HEK293 (cell line): ENCODE results near the gene NKAPL.

Experiments
- CTCF ChIA-PET: fragments of 350-600 bp; formaldehyde crosslinking; extraction: SDS; loops from one replicate; lab custom pipeline; 2021; ENCODE audit warnings: antibody characterized with exemption; lab: Yijun Ruan, JAX
- POLR2A ChIA-PET: fragments of 300-600 bp; formaldehyde crosslinking; extraction: SDS; loops from one replicate; lab custom pipeline; 2020; ENCODE audit warnings: antibody characterized with exemption, inconsistent platforms; lab: Yijun Ruan, JAX
- H3K27ac ChIP-seq: fragments of 200-500 bp; sonication (Bioruptor generic); 2 replicates; pipeline ENCODE4 v1.5.1; 2014; ENCODE audit warnings: low read depth, low read length, control low read depth, inconsistent platforms; ENCODE audit errors: extremely low read depth
- H3K36me3 ChIP-seq, 2 experiments: fragments of 200-500 bp in 1 of 2; sonication (Bioruptor generic) in 1 of 2; 1 replicate in 1 of 2; 2 replicates in 1 of 2; pipeline ENCODE4 v1.5.1; 2014 to 2017; ENCODE audit warnings: inconsistent platforms in 2 of 2, low read length in 2 of 2; ENCODE audit not compliant: control insufficient read depth in 2 of 2, insufficient read depth in 1 of 2
- H3K4me1 ChIP-seq: fragments of 200-500 bp; sonication (Bioruptor generic); 2 replicates; pipeline ENCODE4 v1.5.1; 2014; ENCODE audit warnings: mild to moderate bottlenecking, low read length, inconsistent platforms; ENCODE audit not compliant: control insufficient read depth, insufficient read depth
- H3K4me3 ChIP-seq: 2 replicates; pipeline ENCODE4 v1.5.1; 2011; ENCODE audit warnings: low read depth, mild to moderate bottlenecking, control low read depth, low read length, moderate library complexity
- H3K9me3 ChIP-seq: fragments of 200-500 bp; sonication (Bioruptor generic); 2 replicates; pipeline ENCODE4 v1.5.1; 2014; ENCODE audit warnings: low read depth, low read length, inconsistent platforms; ENCODE audit not compliant: control insufficient read depth, insufficient read depth
- AEBP2 ChIP-seq: fragments of 450-650 bp; formaldehyde crosslinking; IDR thresholded peaks from 2 replicates; pipeline ENCODE4 v1.5.1; 2016; ENCODE audit warnings: missing biosample characterization, missing genetic modification characterization, borderline replicate concordance
- HOXD13 ChIP-seq: sonication (generic); formaldehyde crosslinking; IDR thresholded peaks from 2 replicates; pipeline ENCODE4 v1.8.0; 2022; ENCODE audit warnings: missing genetic modification reagents, borderline replicate concordance
- KLF1 ChIP-seq: fragments of 450-650 bp; formaldehyde crosslinking; IDR thresholded peaks from 2 replicates; pipeline ENCODE4 v1.5.1; 2016; ENCODE audit warnings: missing biosample characterization, missing genetic modification characterization
- KLF9 ChIP-seq: fragments of 450-650 bp; formaldehyde crosslinking; IDR thresholded peaks from 2 replicates; pipeline ENCODE4 v1.5.1; 2016; ENCODE audit warnings: missing biosample characterization, missing genetic modification characterization, low read depth
- MZF1 ChIP-seq: fragments of 450-650 bp; formaldehyde crosslinking; IDR thresholded peaks from 2 replicates; pipeline ENCODE4 v1.5.1; 2017; ENCODE audit warnings: missing biosample characterization, missing genetic modification characterization, borderline replicate concordance
- OVOL3 ChIP-seq: fragments of 450-650 bp; formaldehyde crosslinking; IDR thresholded peaks from 2 replicates; pipeline ENCODE4 v1.5.1; 2016; ENCODE audit warnings: missing biosample characterization, missing genetic modification characterization
- PRDM1 ChIP-seq: fragments of 450-650 bp; formaldehyde crosslinking; IDR thresholded peaks from 2 replicates; pipeline ENCODE4; 2016; ENCODE audit warnings: missing biosample characterization, missing genetic modification characterization
- SCRT2 ChIP-seq: fragments of 450-650 bp; formaldehyde crosslinking; IDR thresholded peaks from 2 replicates; pipeline ENCODE4 v1.5.1; 2016; ENCODE audit warnings: missing biosample characterization, missing genetic modification characterization
- TRIM28 ChIP-seq: IDR thresholded peaks from 2 replicates; pipeline ENCODE4 v1.6.1; 2011; ENCODE audit warnings: low read length, control low read depth, borderline replicate concordance
- TSHZ1 ChIP-seq: fragments of 450-650 bp; formaldehyde crosslinking; IDR thresholded peaks from 2 replicates; pipeline ENCODE4 v1.5.1; 2016; ENCODE audit warnings: missing biosample characterization, missing genetic modification characterization, borderline replicate concordance
- YY1 ChIP-seq: fragments of 450-650 bp; formaldehyde crosslinking; IDR thresholded peaks from 2 replicates; pipeline ENCODE4 v1.5.1; 2018; ENCODE audit warnings: missing biosample characterization, missing genetic modification characterization
- YY2 ChIP-seq: fragments of 450-650 bp; formaldehyde crosslinking; IDR thresholded peaks from 2 replicates; pipeline ENCODE4 v1.5.1; 2016; ENCODE audit warnings: missing biosample characterization, missing genetic modification characterization
- ZBTB44 ChIP-seq: fragments of 450-650 bp; IDR thresholded peaks from 2 replicates; pipeline ENCODE4 v1.5.1; 2018; ENCODE audit warnings: missing biosample characterization, mild to moderate bottlenecking, missing genetic modification characterization
- ZNF148 ChIP-seq: fragments of 450-650 bp; formaldehyde crosslinking; IDR thresholded peaks from 2 replicates; pipeline ENCODE4 v1.5.0; 2017; ENCODE audit warnings: missing biosample characterization, missing genetic modification characterization, borderline replicate concordance
- ZNF155 ChIP-seq: fragments of 450-650 bp; formaldehyde crosslinking; IDR thresholded peaks from 2 replicates; pipeline ENCODE4 v1.5.1; 2016; ENCODE audit warnings: missing biosample characterization, missing genetic modification characterization
- ZNF175 ChIP-seq: fragments of 450-650 bp; formaldehyde crosslinking; IDR thresholded peaks from 2 replicates; pipeline ENCODE4 v1.5.1; 2016; ENCODE audit warnings: missing biosample characterization, missing genetic modification characterization
- ZNF223 ChIP-seq: fragments of 450-650 bp; formaldehyde crosslinking; IDR thresholded peaks from 2 replicates; pipeline ENCODE4 v1.5.1; 2016; ENCODE audit warnings: missing biosample characterization, missing genetic modification characterization
- ZNF530 ChIP-seq: fragments of 450-650 bp; formaldehyde crosslinking; IDR thresholded peaks from 2 replicates; pipeline ENCODE4 v1.5.1; 2016; ENCODE audit warnings: low read depth, missing biosample characterization, missing genetic modification characterization
- ZNF560 ChIP-seq: fragments of 450-650 bp; formaldehyde crosslinking; IDR thresholded peaks from 2 replicates; pipeline ENCODE4 v1.5.1; 2017; ENCODE audit warnings: missing biosample characterization, missing genetic modification characterization, borderline replicate concordance
- ZNF658 ChIP-seq: fragments of 450-650 bp; formaldehyde crosslinking; IDR thresholded peaks from 2 replicates; pipeline ENCODE4; 2016; ENCODE audit warnings: missing biosample characterization, missing genetic modification characterization

NKAPL gene

GRCh38 chr6:28213213-28213523, 45.9 kb upstream of the NKAPL start (continued):
- TF ChIP-seq TSHZ1 (tag by site-specific recombination) = no peak
- no peak for TF ChIP-seq YY2
- TF ChIP-seq MZF1 (tag by site-specific recombination) = 0 out of 2 replicates have a peak, but pooled peaks have one; percentile 8
- no peak for TF ChIP-seq PRDM1

- Histone ChIP-seq H3K27ac (no peak overlapping the region), H3K36me3 (no peaks in the 10 kb centered on the region), H3K9me3 (no peaks in the 10 kb centered on the region), H3K4me1 (no peaks in the 10 kb centered on the region; the same call in 1 of the 2 replicates), H3K4me3 (no peak overlapping the region)
- no peak for TF ChIP-seq OVOL3 (tag by site-specific recombination)
- TF ChIP-seq ZNF155 = no peak
- no peak for TF ChIP-seq HOXD13 (CRISPR knock-in tag)
- TF ChIP-seq KLF1 (tag by site-specific recombination) = peak; percentile 83
- TF ChIP-seq KLF9 = 0 out of 2 replicates have a peak, but pooled peaks have one; percentile 18
- no peak for TF ChIP-seq ZNF148 (tag by site-specific recombination)
- no peak for TF ChIP-seq YY1 (tag by site-specific recombination)
- no peak for TF ChIP-seq ZNF175 (tag by site-specific recombination)
- peak; percentile 73; the same call in 1 of the 2 replicates for TF ChIP-seq MZF1 (tag by site-specific recombination)
- 0 out of 2 replicates have a peak, but pooled peaks have one; percentile 10 for TF ChIP-seq ZBTB44
- no peak for TF ChIP-seq TRIM28
- ChIA-PET POLR2A (interaction anchor here (1.1 kb wide), 1 partner anchor 74 kb away, joined by 3 read pairs; the partner anchor contains the start of gene ZKSCAN8), CTCF (interaction anchor here (2.0 kb wide), 1 partner anchor 141 kb away, joined by 5 read pairs; no protein-coding TSS in a partner anchor)
Observed at GRCh38 chr6:28215425-28215824, 43.7 kb upstream of the NKAPL start.

- ChIA-PET POLR2A (interaction anchor here (0.7 to 2.4 kb wide), 20 partner anchors 9 to 876 kb away, joined by 3 to 18 read pairs (median 6); partner anchors contain the start of genes PGBD1, ZKSCAN4, ZKSCAN8 and ZSCAN16), CTCF (interaction anchor here (0.9 to 1.0 kb wide), 2 partner anchors 29 to 49 kb away, joined by 4 to 7 read pairs; partner anchors contain the start of gene ZSCAN26)
- Histone ChIP-seq H3K36me3 (no peaks in the 10 kb centered on the region), H3K4me3 (no peak overlapping the region), H3K9me3 (no peaks in the 10 kb centered on the region), H3K4me1 (no peaks in the 10 kb centered on the region; the same call in 1 of the 2 replicates), H3K27ac (no peak overlapping the region)
- TF ChIP-seq ZNF530 (tag by site-specific recombination) = no peak
- peak; percentile 87 for TF ChIP-seq SCRT2 (tag by site-specific recombination)
- no peak for TF ChIP-seq AEBP2 (tag by site-specific recombination)
- TF ChIP-seq ZNF658 = no peak
- no peak for TF ChIP-seq ZNF223 (tag by site-specific recombination)
- TF ChIP-seq ZNF560 (tag by site-specific recombination) = no peak
Observed at GRCh38 chr6:28217890-28218289, 41.2 kb upstream of the NKAPL start.
